ENCODE measurements around the gene CITED4. TPM values are rescaled to one million over a fixed set of nuclear protein-coding genes. Genes with fewer than 3 reads are reported as not detected.

Gene CITED4
- total and polyA plus RNA-seq, 2 donors (not counting 3 experiments of a cell fraction or from before 2014, with no cell fraction given) = 3.8 to 11.3 TPM

DNA sequence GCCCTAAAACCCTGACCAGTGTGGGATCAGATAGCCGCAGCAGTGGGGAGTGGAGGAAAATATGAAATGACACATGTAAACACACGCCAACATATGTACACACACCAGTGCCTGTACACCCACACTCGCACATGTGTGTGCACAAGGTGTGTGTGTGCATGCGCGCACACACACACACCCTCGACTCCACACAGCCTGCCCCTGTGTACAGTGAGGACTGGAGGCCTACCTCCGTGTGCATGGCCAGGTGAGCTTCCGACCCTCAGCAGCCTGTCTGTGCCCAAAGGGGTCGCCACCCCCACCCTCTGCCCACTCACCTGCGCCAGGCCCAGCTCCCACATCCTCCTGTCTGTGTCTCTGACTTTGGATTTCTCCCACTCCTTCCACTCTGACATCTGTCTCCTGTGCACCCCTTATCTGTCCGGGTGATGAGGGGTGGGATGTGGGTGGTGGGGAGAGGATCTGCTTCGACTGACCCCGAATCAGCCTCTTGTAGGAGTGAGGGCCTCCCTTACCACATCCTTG lies 31.7 kb downstream of the CITED4 start:
- H4K20me1 ChIP-seq (replicated peaks; ENCODE audit: control insufficient read depth, extremely low read depth, insufficient read depth, low read length) = no peaks in the 10 kb centered on the region
- no peak overlapping the region for H3K27ac ChIP-seq (ENCODE audit: insufficient read depth, low read depth, low read length)
- dilution Hi-C loops (cut with MboI; ENCODE audit: extremely low pct_ligation_motif_present, low sequenced_read_pairs) (no loop called here), intact Hi-C loops (cut with micrococcal nuclease) (no loop called here)
- H2AFZ ChIP-seq (ENCODE audit: low read depth, low read length) = no peak overlapping the region
- ChIA-PET POLR2A (no interaction called here), CTCF (interaction anchor here (1.4 kb wide), 1 partner anchor 122 kb away, joined by 5 read pairs; no protein-coding TSS in a partner anchor)
- BruUV-seq (replicated peaks) = no TSS peak
- no peaks in the 10 kb centered on the region for H3K36me3 ChIP-seq (ENCODE audit: control insufficient read depth in 2 of 2, extremely low read depth in 1 of 2, insufficient read depth in 2 of 2, low read length in 2 of 2)
- H3K9me3 ChIP-seq (replicated peaks; ENCODE audit: control insufficient read depth, insufficient read depth, low read length) = no peaks in the 10 kb centered on the region
- no peaks in the 10 kb centered on the region for H3K9me1 ChIP-seq (replicated peaks; ENCODE audit: control insufficient read depth, extremely low read depth, insufficient read depth, low read length)
- H3K9ac ChIP-seq (replicated peaks; ENCODE audit: extremely low read depth, insufficient read depth, low read length) = no peak overlapping the region
- H3K4me3 ChIP-seq (replicated peaks in 1 of 3; ENCODE audit: insufficient read depth in 1 of 3, low read depth in 1 of 3, low read length in 3 of 3) = no peak overlapping the region
- no peak overlapping the region for H3K4me2 ChIP-seq (ENCODE audit: insufficient read depth, low read length)
- no peaks in the 10 kb centered on the region for H3K4me1 ChIP-seq (ENCODE audit: control insufficient read depth, extremely low read depth, insufficient read depth, low read length)
- H3K79me2 ChIP-seq (ENCODE audit: control insufficient read depth, insufficient read depth, low read length) = no peaks in the 10 kb centered on the region
- H3K27me3 ChIP-seq (ENCODE audit: control insufficient read depth in 2 of 2, insufficient read depth in 2 of 2, low read length in 2 of 2) = peaks cover 0 to 10% of the 10 kb centered on the region in 2 experiments
- no peak for DNase-seq (ENCODE audit: low read depth, low spot score)
- TF ChIP-seq FOS (IDR thresholded peaks at IDR 0.05; ENCODE audit: borderline replicate concordance, insufficient read depth, low read length) = no peak
- TF ChIP-seq EZH2 (IDR thresholded peaks at IDR 0.05; ENCODE audit: borderline replicate concordance, low read depth, low read length, severe bottlenecking) = no peak
- TF ChIP-seq GATA2 (IDR thresholded peaks at IDR 0.05; ENCODE audit: insufficient read depth, insufficient read length, low read depth, low read length) = no peak
- no peak for TF ChIP-seq JUN (IDR thresholded peaks at IDR 0.05; ENCODE audit: borderline replicate concordance, insufficient read depth, insufficient read length, low read depth)
- TF ChIP-seq POLR2A (IDR thresholded peaks at IDR 0.05; ENCODE audit: low read depth, low read length) = no peak
- TF ChIP-seq MYC (IDR thresholded peaks at IDR 0.05; ENCODE audit: low read depth, low read length) = no peak
- TF ChIP-seq POLR2AphosphoS5 (IDR thresholded peaks at IDR 0.05; ENCODE audit: insufficient read depth, low read depth, low read length) = no peak
- TF ChIP-seq, protein P1, sequence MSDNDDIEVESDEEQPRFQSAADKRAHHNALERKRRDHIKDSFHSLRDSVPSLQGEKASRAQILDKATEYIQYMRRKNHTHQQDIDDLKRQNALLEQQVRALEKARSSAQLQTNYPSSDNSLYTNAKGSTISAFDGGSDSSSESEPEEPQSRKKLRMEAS (IDR thresholded peaks at IDR 0.05; ENCODE audit: insufficient read depth, insufficient read length) = no peak
- TF ChIP-seq, protein P2, sequence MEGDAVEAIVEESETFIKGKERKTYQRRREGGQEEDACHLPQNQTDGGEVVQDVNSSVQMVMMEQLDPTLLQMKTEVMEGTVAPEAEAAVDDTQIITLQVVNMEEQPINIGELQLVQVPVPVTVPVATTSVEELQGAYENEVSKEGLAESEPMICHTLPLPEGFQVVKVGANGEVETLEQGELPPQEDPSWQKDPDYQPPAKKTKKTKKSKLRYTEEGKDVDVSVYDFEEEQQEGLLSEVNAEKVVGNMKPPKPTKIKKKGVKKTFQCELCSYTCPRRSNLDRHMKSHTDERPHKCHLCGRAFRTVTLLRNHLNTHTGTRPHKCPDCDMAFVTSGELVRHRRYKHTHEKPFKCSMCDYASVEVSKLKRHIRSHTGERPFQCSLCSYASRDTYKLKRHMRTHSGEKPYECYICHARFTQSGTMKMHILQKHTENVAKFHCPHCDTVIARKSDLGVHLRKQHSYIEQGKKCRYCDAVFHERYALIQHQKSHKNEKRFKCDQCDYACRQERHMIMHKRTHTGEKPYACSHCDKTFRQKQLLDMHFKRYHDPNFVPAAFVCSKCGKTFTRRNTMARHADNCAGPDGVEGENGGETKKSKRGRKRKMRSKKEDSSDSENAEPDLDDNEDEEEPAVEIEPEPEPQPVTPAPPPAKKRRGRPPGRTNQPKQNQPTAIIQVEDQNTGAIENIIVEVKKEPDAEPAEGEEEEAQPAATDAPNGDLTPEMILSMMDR (IDR thresholded peaks at IDR 0.05; ENCODE audit: extremely low read depth in 1 of 2, insufficient read depth in 1 of 2, low read depth in 1 of 2, low read length in 2 of 2) = no peak
- no peak for FAIRE-seq
